ENCODE measurements around the gene ZNF823. TPM values are rescaled to one million over a fixed set of nuclear protein-coding genes. Genes with fewer than 3 reads are reported as not detected.
A peak's percentile ranks its signal among the peaks of the same experiment; 100 is the strongest.

ZNF823 gene
- total and polyA plus RNA-seq, 9 of the 15 experiments (the other 6 are each of a cell fraction or from before 2014, with no cell fraction given): 4.0 to 13.4 (median 6.1) TPM

DNA sequence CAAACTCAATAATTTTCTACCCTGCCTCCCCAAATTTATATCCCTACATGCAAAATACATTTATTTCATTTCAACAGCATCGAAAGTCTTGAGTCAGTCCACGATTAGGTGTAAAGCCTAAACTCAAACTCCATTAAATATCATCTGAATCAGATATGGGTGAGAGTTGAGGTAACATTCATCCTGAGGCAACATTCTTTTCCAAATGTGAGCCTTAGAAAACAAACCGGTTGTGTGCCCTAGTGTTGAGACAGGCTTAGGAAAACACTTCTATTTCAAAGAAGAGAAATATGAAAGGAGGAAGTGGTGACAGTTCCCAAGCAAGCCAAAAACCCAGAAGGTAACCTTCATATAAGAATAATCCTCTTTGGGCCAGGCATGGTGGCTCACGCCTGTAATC, 15.9 kb upstream of the ZNF823 start:
- Histone ChIP-seq H3K4me2 (ENCODE audit: insufficient read depth, low read length) (no peak overlapping the region), H3K27me3 (ENCODE audit: control insufficient read depth in 2 of 2, insufficient read depth in 2 of 2, low read length in 2 of 2) (no peaks in the 10 kb centered on the region), H3K36me3 (ENCODE audit: control insufficient read depth, insufficient read depth, low read length) (no peaks in the 10 kb centered on the region), H4K20me1 (replicated peaks; ENCODE audit: control insufficient read depth, insufficient read depth, low read length) (no peaks in the 10 kb centered on the region), H3K9me3 (replicated peaks; ENCODE audit: control insufficient read depth, insufficient read depth, low read depth, low read length) (peaks cover 8% of the 10 kb centered on the region), H3K27ac (ENCODE audit: extremely low read depth, low read depth, low read length) (no peak overlapping the region), H2AFZ (ENCODE audit: low read depth, low read length) (no peak overlapping the region), H3K9ac (ENCODE audit: insufficient read depth in 1 of 2, low read depth in 2 of 2, low read length in 2 of 2) (no peak overlapping the region), H3K79me2 (ENCODE audit: control insufficient read depth, insufficient read depth, low read length) (no peaks in the 10 kb centered on the region), H3K4me1 (replicated peaks in 1 of 2; ENCODE audit: control insufficient read depth in 2 of 2, insufficient read depth in 2 of 2, low read length in 2 of 2) (no peaks in the 10 kb centered on the region), H3K4me3 (no peak overlapping the region), H3K9me1 (ENCODE audit: control insufficient read depth, insufficient read depth, low read length) (no peaks in the 10 kb centered on the region)
- no TSS peak for BruUV-seq (replicated peaks)
- TF ChIP-seq SPI1 (IDR thresholded peaks at IDR 0.05; ENCODE audit: borderline replicate concordance, low read depth, low read length): 0 out of 2 replicates have a peak, but pooled peaks have one; percentile 1
- TF ChIP-seq ZNF184 (CRISPR knock-in tag; IDR thresholded peaks at IDR 0.05): no peak
- FAIRE-seq (no peak), DNase-seq (ENCODE audit: extremely low read depth in 1 of 4, low spot score in 3 of 4) (no peak), ATAC-seq (no peak)
- ChIA-PET CTCF (ENCODE audit: low intra/inter-chr PET ratio) (no interaction called here), POLR2A (no interaction called here)
- in situ Hi-C loops (cut with MboI) (no loop called here), intact Hi-C loops (cut with micrococcal nuclease) (no loop called here)
- 15% methylated on average over 4 of the region's 4 CpGs for WGBS (ENCODE audit: insufficient coverage, low coverage, missing lambda C conversion rate)

DNA sequence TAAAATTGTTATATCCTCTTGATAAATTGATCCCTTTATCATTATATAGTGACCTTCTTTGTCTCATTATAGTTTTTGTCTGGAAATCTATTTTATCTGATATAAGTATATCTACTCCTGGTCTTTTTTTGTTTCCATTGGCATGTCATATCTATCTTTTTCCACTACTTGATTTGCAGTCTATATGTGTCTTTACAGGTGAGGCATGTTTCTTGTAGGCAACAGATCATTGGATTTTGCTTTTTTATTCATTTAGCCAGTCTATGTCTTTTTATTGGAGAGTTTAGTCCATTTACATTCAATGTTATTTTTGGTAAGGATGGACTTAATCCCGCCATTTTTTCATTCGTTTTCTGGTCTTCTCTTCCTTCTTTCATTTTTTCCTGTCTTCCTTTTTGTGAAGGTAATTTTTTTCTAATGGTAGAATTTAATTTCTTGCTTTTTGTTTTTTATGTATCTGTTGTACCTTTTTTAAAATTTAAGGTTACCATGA, 13.5 kb upstream of the ZNF823 start:
- POLR2A ChIA-PET: no interaction called here
- Histone ChIP-seq H3K36me3 (ENCODE audit: control insufficient read depth, insufficient read depth, low read length) (no peaks in the 10 kb centered on the region), H3K9me3 (replicated peaks; ENCODE audit: control insufficient read depth, insufficient read depth, low read depth, low read length) (peaks cover 10% of the 10 kb centered on the region), H3K4me2 (ENCODE audit: insufficient read depth, low read length) (no peak overlapping the region), H3K9me1 (ENCODE audit: control insufficient read depth, insufficient read depth, low read length) (no peaks in the 10 kb centered on the region), H3K79me2 (ENCODE audit: control insufficient read depth, insufficient read depth, low read length) (no peaks in the 10 kb centered on the region), H3K27me3 (ENCODE audit: control insufficient read depth in 2 of 2, insufficient read depth in 2 of 2, low read length in 2 of 2) (no peaks in the 10 kb centered on the region), H3K4me3 (no peak overlapping the region), H3K27ac (ENCODE audit: extremely low read depth, low read depth, low read length) (no peak overlapping the region), H3K9ac (ENCODE audit: insufficient read depth in 1 of 2, low read depth in 2 of 2, low read length in 2 of 2) (no peak overlapping the region), H4K20me1 (replicated peaks; ENCODE audit: control insufficient read depth, insufficient read depth, low read length) (no peaks in the 10 kb centered on the region), H3K4me1 (replicated peaks in 1 of 2; ENCODE audit: control insufficient read depth in 2 of 2, insufficient read depth in 2 of 2, low read length in 2 of 2) (no peaks in the 10 kb centered on the region), H2AFZ (ENCODE audit: low read depth, low read length) (no peak overlapping the region)
- BruUV-seq (replicated peaks): no TSS peak
- ATAC-seq (no peak), FAIRE-seq (no peak), DNase-seq (ENCODE audit: extremely low read depth in 1 of 4, low spot score in 3 of 4) (no peak)
- CTCF ChIA-PET (ENCODE audit: low intra/inter-chr PET ratio): no interaction called here
- intact Hi-C loops (cut with micrococcal nuclease) (no loop called here), in situ Hi-C loops (cut with MboI) (no loop called here)
- TF ChIP-seq ZNF280A (IDR thresholded peaks at IDR 0.05; ENCODE audit: low read depth, partially characterized antibody) (peak; percentile 19), TSC22D4 (tag; IDR thresholded peaks at IDR 0.05) (no peak), ZNF354B (CRISPR knock-in tag; IDR thresholded peaks at IDR 0.05) (peak; percentile 87), ZNF507 (tag; conservative IDR thresholded peaks at IDR 0.05) (peak; percentile 96)
- 0% methylated on average over 2 of the region's 2 CpGs for WGBS (ENCODE audit: insufficient coverage, low coverage, missing lambda C conversion rate)

Data from K562 (cell line).